ENCODE measurements around the gene ZBED4. TPM values are rescaled to one million over a fixed set of nuclear protein-coding genes. Genes with fewer than 3 reads are reported as not detected.

The ZBED4 gene
- total and polyA plus RNA-seq, 12 donors = 2.1 to 8.6 (median 5.6) TPM

DNA sequence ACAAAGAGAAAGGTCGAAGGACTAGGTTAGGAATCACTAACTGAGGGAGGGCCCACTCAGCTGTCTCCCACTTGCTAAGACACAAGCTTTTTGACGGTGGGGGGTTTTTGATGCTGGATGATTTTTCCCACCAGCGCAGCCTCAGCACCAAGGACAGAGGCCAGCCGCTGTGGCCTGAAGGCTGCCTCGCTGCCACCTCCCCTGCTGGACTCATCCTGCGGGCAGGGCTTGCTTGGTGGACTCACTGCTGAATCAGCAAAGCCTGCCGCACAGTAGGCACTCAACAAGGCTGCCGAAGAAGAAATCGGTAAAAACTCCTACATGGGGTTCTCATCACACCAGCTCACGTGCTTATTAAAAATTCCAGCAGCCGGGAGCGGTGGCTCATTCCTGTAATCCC, 62.0 kb downstream of the ZBED4 start:
- Histone ChIP-seq H3K4me3 (no peak overlapping the region), H3K27ac (no peak overlapping the region), H3K36me3 (replicated peaks in 1 of 2) (peaks cover 0 to 15% of the 10 kb centered on the region in 2 donors), H3K4me1 (replicated peaks in 1 of 2) (peaks cover 9 to 20% of the 10 kb centered on the region in 2 donors), H3K9me3 (replicated peaks in 1 of 3) (no peaks in the 10 kb centered on the region), H3K27me3 (no peaks in the 10 kb centered on the region)
- TF ChIP-seq CTCF (IDR thresholded peaks at IDR 0.05) (no peak), POLR2A (IDR thresholded peaks at IDR 0.05) (no peak)
- intact Hi-C loops (cut with DNase I) = loop anchor here (10.0 kb wide), 2 partner anchors 61 to 131 kb away; partner anchors contain the start of gene ZBED4 (in 2 of the 2)
- DNase-seq = no peak
- 80 to 97% (median 91%) methylated on average over 10 to 12 of the region's 12 CpGs for WGBS, 4 donors

- Histone ChIP-seq H3K4me1 (replicated peaks in 1 of 2) (peaks cover 9 to 20% of the 10 kb centered on the region in 2 donors), H3K9me3 (replicated peaks in 1 of 3) (no peaks in the 10 kb centered on the region), H3K27ac (no peak overlapping the region), H3K27me3 (no peaks in the 10 kb centered on the region), H3K4me3 (no peak overlapping the region), H3K36me3 (replicated peaks in 1 of 2) (peaks cover 0 to 21% of the 10 kb centered on the region in 2 donors)
- WGBS, 4 donors = 86 to 97% (median 95%) methylated on average over 9 to 11 of the region's 11 CpGs
- DNase-seq = no peak
- intact Hi-C loops (cut with DNase I) = loop anchor here (10.0 kb wide), 2 partner anchors 62 to 132 kb away; partner anchors contain the start of gene ZBED4 (in 2 of the 2)
- TF ChIP-seq CTCF (IDR thresholded peaks at IDR 0.05) = no peak
- TF ChIP-seq POLR2A (IDR thresholded peaks at IDR 0.05) = no peak
Measured at GRCh38 chr22:49916831-49917230, 63.2 kb downstream of the ZBED4 start.

DNA sequence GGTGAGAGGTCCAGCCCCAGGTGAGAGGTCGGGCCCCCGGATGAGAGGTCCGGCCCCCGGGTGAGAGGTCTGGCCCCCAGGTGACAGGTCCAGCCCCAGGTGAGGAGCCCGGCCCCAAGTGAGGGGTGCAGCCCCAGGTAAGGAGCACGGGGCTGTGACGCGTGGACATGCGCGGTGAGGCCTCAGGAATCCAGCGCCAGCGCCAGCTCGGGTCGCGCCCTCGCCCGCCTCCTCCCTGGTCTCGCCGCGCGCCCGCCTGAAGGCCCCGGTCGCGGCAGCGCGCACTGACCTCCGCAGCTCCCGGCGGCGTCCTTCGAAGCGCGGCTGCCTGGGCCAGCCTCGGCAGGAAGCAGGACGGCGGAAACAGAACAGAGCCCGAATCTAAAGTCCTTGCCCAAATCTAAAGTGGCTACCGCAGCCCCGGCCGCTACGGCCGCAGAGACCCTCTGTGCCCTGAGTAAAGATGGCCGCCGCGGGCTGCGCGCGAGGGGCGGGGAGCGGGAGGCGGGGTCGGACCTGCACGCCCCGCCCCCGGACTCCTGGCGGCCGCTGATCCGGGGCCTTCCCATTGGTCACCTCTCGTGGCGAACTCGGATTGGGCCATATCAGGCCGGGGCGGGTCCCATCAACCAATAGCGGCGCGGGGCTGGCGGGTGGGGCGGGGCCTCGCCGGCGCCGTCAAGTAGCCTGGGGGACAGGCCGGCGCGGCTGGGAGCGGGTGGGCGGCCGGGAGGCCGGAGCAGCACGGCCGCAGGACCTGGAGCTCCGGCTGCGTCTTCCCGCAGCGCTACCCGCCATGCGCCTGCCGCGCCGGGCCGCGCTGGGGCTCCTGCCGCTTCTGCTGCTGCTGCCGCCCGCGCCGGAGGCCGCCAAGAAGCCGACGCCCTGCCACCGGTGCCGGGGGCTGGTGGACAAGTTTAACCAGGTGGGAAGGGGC, 64.6 kb downstream of the ZBED4 start, which contains the start of the genes ALG12 and CRELD2:
ALG12 (minus strand) TSS at position 465 of the 937 bp plus-strand sequence. CDS start 4,673 bp downstream, outside the sequence.
CRELD2 (plus strand) TSS at position 661 of the 937 bp plus-strand sequence; CDS start at position 797, 136 bp downstream.
- WGBS, 4 donors = 0 to 1% (median 0%) methylated on average over 4 to 103 of the region's 103 CpGs
- peak; percentile 97 to 99 (median 98) for DNase-seq
- peak; percentile 75 to 77 for TF ChIP-seq POLR2A (IDR thresholded peaks at IDR 0.05)
- TF ChIP-seq CTCF (IDR thresholded peaks at IDR 0.05) = peak in 1 of 6 experiments; percentile 2
- Histone ChIP-seq H3K4me1 (replicated peaks in 1 of 2) (peaks cover 9 to 20% of the 10 kb centered on the region in 2 donors), H3K27ac (peak within 1 kb of the TSS; percentile 89 to 95 (median 94)), H3K27me3 (no peaks in the 10 kb centered on the region), H3K36me3 (replicated peaks in 1 of 2) (peaks cover 0 to 12% of the 10 kb centered on the region in 2 donors), H3K4me3 (peak within 1 kb of the TSS; percentile 45 to 87 (median 70)), H3K9me3 (replicated peaks in 1 of 3) (no peaks in the 10 kb centered on the region)
- intact Hi-C loops (cut with DNase I) = loop anchor here (10.0 kb wide), 2 partner anchors 63 to 133 kb away; partner anchors contain the start of gene ZBED4 (in 2 of the 2)

Measured in adrenal gland (tissue), 12 donors.